NCI-H146 (cell line): ENCODE data around the gene TMC8.
"Not testable (repeated sequence)": the region's sequence is repeated elsewhere in the genome, so short reads cannot be mapped to it uniquely, and the experiment has no call there.

Experiments
- DNase-seq: peaks from one replicate; lab custom pipeline; 2025; lab: John Stamatoyannopoulos, UW

Gene TMC8

DNA sequence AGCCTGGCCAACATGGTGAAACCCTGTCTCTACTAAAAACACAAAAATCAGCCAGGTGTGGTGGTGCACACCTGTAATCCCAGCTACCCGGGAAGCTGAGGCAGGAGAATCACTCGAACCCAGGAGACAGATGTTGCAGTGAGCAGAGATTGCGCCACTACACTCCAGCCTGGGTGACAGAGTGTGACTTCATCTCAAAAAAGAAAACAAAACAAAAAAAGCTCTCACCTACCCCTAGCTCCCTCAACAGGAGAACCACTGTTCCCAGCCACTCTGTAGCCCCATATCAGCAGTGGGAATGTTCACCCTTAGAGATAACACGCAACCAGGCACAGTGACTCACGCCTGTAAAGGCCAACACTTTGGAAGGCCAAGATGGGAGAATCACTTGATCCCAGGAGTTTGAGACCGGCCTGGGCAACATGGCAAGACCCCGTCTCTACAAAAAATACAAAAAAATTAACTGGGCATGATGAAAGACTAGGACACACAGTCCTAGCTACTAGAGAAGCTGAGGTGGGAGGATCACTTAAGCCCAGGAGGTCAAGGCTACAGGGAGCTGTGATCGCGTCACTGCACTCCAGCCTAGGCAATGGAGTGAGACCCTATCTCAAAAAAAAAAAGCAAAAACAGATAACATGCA lies 5.4 kb downstream of the TMC8 start:
- DNase-seq: no peak

DNA sequence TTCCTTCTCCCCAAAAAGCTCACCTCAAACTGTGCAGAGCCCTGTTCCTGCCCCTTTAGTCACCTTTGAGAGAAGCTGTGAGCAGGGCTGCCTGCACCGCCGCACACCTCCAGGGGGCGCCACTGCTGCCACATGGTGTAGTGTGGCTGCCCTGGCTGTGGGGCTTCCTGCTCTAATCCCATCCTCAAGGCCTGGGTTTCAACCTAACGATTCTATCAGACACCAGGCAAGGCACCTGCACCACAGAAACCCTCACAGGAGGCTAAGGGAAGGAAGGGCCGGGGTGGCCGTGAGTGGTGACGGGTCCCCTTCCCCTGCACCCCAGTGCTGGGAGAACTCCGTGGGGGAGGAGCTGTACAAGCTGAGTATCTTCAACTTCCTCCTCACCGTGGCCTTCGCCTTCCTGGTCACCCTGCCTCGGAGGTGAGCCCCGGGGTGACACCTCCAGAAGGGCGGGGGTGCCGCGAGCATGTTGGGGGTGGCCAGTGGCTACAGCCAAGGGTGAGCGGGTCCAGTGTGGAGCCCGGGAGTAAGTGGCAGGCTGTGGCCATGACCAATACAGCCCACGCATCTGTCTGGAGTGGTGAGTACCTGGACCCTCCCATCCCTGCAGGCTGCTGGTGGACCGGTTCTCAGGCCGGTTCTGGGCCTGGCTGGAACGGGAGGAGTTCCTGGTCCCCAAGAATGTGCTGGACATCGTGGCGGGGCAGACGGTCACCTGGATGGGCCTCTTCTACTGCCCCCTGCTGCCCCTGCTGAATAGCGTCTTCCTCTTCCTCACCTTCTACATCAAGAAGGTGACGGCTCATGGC lies 7.0 kb downstream of the TMC8 start:
- DNase-seq: no peak

- DNase-seq: no peak
These were observed 7.9 kb downstream of the TMC8 start for GRCh38 chr17:78138204-78139060.

DNA sequence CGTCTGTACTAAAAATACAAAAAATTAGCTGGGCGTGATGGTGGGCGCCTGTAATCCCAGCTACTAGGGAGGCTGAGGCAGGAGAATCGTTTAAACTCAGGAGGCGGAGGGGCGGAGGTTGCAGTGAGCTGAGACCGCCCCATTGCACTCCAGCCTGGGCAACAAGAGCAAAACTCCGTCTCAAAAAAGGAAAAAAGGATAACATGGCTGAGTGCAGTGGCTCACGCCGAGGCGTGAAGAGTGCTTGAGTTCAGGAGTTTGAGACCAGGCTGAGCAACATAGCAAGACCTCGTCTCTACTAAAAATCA lies 9.2 kb downstream of the TMC8 start:
- not testable (repeated sequence) for DNase-seq

DNA sequence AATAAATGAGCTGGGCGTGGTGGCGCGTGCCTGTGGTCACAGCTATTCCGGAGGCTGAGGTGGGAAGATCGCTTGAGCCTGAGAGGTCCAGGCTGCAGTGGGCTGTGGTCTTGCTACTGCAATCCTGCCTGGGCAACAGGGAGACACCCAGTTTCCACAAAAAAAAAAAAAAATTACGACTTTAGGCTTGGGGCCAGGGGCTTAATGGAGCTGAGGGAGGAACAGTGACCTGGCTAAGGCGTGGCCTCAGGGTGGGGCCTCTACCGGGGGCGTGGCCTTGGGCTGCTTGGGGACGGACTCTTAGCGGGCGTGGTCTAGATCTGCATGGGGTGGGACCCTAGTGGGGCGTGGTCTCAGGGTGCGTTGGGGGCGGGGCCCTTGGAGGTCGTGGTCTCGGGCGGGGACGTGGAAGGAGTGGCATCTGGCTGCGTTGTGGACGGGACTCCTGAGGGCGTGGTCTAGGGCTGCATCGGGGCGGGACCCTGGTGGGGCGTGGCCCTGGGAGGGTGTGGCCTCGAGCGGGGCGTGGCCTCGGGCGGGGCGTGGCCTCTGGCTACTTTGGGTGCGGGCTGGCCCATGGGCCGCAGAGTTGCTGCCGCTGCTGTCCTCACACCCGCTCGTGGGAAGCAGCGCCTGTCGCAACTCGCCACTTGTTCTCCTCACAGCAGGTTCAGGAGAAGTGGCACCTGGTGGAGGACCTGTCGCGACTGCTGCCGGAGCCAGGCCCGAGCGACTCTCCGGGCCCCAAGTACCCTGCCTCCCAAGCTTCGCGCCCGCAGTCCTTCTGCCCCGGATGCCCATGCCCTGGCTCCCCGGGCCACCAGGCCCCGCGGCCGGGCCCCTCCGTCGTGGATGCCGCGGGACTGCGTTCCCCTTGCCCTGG lies 9.8 kb downstream of the TMC8 start:
- peak; percentile 99 for DNase-seq

- DNase-seq: no peak
These were observed 11.0 kb downstream of the TMC8 start for GRCh38 chr17:78141437-78142118.

DNA sequence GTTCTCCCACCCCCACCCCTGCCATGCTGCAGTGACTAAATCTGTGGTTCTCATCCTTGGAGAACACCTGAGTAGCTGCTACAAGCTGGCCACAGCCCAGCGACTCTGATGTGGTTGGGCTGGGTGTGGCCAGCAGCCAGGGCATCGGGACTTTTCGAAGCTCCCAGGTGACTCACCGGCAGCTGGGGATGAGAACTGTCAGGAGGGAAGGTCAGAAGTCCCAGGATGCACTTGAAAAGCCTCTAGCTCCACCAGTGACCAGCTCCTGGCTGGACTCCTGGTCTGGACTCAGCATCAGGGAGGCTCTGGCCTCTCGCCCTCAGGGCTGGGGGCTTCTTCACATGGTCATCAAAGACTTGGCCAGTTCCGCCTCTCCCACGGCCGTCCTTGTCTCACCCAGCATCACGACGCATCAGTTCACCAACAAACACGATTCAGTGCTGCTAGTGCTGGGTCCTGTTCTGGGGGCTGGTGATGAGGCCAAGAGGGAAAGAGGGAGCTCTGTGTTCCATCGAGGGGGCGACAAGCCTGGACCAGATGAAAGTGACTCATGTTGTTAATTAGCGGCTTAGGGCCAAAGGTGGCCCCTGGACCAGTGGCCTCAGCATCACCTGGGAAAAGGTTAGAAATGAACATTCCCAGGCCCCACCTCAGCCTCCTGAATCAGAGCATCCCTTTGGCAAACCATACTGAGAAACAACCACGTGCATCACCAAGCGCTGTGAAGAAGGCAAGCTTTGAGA lies 11.7 kb downstream of the TMC8 start:
- no peak for DNase-seq

DNA sequence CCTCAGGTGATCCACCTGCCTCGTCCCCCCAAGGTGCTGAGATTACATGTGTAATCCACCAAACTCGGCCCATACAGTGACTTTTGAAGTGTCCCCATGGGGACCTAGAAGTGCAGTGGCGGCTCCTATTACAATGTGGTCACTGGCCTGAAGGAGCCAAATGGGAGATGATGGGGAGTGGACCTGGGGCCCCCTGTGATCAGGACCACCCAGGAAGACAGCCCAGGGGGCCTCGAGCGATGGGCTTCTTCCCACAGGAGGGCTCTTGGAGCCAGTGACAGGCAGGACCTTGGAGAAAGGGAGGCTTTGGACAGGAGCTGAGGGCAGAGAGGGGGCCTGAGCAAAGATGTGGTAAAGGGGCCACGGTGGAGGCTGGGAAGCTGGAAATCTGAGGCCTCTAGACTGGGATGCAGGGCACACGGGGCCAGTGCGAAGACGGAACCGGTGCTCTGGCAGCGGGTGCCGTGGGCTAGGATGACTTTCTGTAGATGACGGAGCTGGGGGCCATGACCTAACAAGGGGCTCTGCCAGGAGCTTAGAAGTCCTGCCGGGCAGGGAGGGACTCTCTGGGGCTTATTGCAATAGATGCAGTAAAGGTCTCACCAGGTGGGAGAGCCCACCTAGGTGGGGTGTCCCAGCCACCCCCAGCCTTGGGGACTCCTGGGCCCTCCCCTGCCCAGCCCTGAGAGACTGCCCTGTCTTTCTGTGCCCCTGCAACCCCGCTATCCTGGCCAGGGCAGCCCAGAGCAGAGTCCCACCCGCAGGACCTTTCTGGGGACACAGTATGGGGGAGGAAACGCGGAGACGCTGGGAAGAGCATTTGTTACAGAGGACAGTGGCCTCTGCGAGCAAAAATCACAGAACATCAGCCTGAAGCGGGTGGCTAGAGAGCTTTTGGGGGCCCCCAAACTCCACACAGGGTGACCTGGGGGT lies 12.9 kb downstream of the TMC8 start:
- DNase-seq: no peak

DNA sequence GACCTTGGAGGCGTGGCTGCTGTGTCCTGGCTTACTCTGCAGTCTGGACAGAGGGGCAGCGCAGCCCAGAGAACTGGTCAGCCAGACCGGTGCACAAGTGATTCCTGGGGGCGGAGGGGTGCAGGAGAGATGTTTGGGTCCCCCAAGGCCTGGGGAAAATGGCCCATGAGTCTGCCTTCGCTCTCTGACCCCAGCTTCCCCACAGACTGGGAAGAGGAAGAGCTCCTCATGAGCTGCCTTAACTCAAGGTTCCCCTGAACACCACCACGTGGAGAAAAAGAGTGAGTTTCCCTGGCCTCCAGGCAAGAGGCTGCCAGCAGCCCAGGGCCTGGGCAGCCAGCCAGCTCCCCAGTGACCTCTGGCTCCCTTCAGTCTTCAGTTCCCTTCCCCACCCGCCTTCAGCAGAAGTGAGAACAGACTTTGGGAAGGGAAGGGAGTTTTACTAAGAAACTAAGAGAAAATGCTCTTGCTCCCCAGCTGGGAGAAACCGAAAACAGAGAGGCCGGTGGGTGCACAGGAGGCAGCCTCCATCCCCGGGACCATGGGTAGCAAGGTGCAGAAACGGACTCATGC lies 13.7 kb downstream of the TMC8 start:
- DNase-seq: no peak

GRCh38 chr17:78144736-78145641 lies 14.4 kb downstream of the TMC8 start:
- no peak for DNase-seq

DNA sequence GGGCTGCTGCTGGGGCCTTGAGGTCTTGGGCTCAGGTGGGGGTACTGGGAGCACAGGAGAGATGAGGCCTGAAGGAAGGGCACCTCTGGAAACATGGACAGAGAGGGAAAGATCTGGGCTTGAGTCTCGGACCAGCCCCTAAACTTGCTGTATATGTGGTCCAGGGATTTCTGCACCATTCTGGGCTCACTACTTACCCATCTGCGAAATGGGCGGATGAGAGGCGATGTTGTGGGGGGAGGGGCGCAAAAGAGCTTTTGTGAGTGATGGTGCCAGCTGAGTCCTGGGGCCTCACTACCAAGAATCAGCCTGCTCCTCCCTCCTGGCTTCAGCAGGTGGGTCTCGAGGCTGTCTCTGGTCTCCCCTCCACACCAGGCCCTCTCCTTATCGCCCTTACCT lies 15.9 kb downstream of the TMC8 start:
- DNase-seq: no peak

DNA sequence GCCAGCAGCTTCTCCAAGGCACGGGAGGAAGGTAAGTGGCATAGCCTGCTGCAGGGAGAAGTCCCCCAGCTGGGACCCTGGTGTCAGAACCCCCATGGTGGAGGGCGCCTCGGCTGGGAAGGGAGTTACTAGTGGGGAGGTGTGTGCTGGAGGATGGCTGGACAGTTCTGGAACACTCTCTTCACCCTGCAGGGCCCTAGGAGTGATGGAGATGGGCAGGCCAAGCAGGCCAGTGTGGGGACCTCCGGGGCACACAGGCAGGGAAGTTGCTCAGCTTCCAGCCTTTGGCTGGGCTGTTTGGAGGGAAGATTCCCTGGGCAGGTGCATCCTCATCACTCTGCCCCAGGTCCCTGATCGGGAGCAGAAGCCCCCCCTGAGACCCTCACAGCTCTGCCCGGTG lies 16.3 kb downstream of the TMC8 start:
- no peak for DNase-seq

DNA sequence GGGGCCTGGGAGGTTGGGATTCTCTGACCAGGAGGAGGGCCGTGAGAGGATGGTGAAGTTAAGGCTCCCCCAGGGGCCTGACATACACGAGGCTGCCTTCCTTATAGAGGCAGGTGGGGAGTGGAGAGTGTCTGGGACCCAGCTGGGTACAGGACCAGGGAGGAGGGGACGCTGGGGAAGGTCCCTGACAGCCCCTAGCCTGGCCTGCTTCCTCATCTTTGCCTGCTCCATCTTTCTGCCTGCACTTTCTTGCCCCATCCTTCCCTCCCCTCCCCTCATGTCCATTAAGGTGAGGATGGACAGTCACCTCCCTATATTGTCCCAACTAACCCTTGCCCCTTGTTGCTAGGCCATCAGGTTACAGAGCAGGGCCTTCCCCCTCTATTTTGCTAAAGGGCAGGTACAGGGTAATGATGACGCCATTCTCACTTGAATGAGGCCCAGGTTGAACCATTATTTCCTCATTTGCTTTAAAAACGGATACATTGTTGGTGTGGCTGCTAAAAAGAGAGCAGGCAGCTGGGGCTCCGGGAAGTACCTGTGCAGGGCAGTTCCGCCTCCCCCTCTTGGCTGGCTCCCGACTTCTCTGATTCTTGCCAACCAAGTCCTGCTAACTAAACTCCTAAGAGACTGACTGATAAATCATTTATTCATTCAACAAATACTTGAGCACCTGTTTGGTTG lies 16.9 kb downstream of the TMC8 start:
- no peak for DNase-seq

DNA sequence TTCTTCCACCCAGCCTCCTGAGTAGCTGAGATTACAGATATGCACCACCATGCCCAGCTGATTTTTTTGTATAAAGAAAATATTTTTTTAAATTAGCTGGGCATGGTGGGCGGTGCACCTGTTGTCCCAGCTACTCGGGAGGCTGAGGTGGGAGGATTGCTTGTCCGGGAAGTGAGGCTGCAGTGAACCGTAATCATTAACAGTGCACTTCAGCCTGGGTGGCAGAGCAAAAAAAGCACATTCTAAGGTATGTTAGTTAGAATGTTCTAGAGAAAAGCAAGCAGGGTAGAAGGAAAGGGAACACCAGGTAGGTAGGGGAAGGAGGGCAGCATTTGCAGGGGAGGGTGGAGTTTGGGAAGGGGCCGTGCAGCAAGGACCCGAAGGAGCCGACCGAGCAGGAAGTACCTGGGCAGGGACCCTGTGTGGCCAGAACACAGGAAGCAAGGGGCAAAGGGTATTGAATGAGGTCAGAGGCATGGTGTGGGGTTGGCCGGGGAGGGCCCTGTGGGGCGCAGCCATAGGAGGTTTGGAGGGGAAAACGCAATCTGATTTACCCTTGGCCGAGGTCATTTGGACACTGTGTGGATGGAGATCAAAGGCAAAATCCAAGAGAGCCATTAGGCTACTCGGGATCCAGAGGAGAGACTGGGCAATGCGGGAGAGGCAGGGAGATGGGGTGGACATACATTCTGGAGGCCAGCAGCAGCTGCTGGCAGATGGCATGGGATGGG lies 17.9 kb downstream of the TMC8 start:
- no peak for DNase-seq

DNA sequence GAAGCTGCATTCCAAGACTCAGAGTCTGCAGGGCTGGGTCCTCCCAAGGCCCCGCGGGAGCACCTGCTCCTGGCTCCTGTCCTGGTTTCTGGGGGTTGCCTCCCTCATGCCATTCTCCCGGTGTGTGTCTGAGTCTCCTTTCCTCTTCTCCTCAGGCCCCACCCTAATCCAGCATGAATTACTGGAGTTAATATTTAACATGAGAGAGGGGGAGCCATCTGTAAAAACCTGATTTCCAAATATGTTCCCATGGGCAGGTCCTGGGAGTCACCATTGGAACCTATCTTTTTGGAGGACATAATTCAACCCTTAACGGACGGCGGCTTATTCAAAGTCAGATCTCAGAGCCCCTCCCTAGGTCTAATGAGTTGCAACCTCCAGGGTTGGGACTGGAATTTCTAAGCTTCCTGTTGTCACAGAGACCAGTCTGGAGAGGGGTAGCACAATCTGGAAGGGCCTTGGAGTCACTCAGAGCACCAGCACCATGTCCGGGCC lies 21.0 kb downstream of the TMC8 start:
- DNase-seq: no peak
